ENCODE results near the gene TLCD3B.

TLCD3B gene

DNA sequence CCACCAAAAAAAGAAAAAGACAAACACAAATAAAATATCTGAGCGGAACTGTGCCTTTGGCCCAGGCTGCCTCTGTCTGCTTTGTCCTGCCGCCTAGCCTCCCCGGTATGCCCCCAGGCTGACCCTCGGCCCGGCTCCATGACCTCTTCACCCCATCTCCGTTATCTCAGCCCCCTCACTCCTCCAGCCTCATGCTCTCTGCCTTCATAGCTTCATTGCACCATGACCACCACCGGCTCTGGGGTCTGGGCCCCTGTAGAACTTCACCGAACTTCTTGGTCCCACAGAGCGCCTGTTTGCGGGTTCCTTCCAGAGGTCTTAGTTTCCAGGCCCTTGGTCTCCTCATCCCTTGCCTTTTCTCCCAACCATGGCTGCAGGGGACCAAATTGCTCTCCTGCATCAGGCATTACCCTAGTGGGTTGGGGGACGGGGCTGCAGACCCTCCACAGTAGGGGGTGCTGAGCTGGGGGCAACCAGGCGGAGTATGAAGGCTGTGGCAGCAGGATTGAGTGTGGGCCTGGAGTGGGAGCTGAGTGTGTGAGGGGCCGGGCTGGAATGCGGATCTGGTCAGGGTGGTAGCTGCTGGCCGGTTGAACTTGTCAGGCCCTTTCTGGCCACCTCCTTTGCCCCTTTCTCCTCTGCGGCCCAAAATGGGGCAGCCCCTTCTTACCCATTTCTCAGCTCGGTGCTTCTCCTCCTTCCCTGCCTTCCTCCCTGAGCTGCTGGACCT lies 42.6 kb downstream of the TLCD3B start:
- no peak for DNase-seq (ENCODE audit: low spot score)

DNA sequence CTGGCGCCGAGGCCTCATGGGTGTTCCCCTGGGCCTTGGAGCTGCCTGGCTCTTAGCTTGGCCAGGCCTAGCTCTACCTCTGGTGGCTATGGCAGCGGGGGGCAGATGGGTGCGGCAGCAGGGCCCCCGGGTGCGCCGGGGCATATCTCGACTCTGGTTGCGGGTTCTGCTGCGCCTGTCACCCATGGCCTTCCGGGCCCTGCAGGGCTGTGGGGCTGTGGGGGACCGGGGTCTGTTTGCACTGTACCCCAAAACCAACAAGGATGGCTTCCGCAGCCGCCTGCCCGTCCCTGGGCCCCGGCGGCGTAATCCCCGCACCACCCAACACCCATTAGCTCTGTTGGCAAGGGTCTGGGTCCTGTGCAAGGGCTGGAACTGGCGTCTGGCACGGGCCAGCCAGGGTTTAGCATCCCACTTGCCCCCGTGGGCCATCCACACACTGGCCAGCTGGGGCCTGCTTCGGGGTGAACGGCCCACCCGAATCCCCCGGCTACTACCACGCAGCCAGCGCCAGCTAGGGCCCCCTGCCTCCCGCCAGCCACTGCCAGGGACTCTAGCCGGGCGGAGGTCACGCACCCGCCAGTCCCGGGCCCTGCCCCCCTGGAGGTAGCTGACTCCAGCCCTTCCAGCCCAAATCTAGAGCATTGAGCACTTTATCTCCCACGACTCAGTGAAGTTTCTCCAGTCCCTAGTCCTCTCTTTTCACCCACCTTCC lies 43.5 kb downstream of the TLCD3B start:
- DNase-seq (ENCODE audit: low spot score), result no peak

- no peak for DNase-seq (ENCODE audit: low spot score)
Observed at GRCh38 chr16:29986931-29987330, 44.1 kb downstream of the TLCD3B start.

DNA sequence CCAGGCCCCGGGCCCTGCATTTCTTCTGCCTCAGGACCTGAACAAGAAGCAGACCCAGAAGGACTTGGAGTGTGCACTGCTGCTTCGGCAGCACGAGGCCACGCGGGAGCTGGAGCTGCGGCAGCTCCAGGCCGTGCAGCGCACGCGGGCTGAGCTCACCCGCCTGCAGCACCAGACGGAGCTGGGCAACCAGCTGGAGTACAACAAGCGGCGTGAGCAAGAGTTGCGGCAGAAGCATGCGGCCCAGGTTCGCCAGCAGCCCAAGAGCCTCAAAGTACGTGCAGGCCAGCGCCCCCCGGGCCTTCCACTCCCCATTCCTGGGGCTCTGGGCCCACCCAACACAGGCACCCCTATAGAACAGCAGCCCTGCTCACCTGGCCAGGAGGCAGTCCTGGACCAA lies 44.8 kb downstream of the TLCD3B start:
- DNase-seq (ENCODE audit: low spot score), result no peak

GRCh38 chr16:29985271-29985811 lies 45.7 kb downstream of the TLCD3B start:
- DNase-seq (ENCODE audit: low spot score), result no peak

DNA sequence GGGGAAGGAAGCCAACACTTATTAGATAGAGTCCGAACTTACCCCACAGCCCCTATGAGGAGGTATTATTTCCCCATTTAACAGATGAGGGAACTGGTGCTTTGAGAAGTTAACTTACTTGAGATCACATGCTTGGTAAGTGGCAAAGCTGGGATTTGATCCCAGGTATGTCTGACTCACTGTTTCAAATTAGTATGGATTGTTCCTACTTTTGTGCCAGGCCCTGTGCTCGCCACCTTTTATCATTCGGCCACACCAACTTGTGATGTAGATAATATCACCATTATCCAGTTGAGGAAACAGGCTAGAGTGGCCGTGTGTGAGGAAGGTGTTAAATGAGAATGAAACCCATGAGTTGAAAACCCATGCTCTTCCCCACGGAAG lies 46.3 kb downstream of the TLCD3B start:
- DNase-seq (ENCODE audit: low spot score), result no peak

GRCh38 chr16:29984137-29984763 lies 46.8 kb downstream of the TLCD3B start:
- DNase-seq (ENCODE audit: low spot score), result no peak

GRCh38 chr16:29983420-29984136 lies 47.5 kb downstream of the TLCD3B start:
- DNase-seq (ENCODE audit: low spot score), result no peak

DNA sequence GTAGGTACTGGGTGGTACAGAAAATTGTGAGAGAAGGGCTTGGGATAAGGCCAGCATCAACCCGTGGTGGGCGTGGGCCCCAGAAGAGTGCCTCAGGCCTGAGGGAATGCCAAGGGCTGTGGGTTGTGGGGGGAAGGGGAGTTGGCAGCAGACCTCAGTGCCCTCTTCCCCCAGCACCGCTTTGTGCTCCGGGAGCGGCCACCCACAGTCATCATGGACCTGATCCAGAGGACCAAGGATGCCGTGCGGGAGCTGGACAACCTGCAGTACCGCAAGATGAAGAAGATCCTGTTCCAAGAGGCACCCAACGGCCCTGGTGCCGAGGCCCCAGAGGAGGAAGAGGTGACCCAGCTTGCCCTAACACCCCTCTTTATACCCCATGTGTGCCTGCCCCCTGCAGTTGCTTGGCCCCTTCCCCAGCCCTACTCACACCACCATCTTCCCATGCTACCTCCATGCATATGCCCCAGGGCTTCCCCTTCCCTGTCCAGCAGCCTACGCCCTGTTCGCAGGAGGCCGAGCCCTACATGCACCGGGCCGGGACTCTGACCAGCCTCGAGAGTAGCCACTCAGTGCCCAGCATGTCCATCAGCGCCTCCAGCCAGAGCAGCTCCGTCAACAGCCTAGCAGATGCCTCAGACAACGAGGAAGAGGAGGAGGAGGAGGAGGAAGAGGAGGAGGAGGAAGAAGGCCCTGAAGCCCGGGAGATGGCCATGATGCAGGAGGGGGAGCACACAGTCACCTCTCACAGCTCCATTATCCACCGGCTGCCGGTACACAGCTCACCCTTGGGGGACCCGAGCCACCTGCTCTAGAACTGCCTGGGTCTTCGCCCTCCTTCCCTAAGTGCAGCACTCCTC lies 48.3 kb downstream of the TLCD3B start:
- no peak for DNase-seq (ENCODE audit: low spot score)

DNA sequence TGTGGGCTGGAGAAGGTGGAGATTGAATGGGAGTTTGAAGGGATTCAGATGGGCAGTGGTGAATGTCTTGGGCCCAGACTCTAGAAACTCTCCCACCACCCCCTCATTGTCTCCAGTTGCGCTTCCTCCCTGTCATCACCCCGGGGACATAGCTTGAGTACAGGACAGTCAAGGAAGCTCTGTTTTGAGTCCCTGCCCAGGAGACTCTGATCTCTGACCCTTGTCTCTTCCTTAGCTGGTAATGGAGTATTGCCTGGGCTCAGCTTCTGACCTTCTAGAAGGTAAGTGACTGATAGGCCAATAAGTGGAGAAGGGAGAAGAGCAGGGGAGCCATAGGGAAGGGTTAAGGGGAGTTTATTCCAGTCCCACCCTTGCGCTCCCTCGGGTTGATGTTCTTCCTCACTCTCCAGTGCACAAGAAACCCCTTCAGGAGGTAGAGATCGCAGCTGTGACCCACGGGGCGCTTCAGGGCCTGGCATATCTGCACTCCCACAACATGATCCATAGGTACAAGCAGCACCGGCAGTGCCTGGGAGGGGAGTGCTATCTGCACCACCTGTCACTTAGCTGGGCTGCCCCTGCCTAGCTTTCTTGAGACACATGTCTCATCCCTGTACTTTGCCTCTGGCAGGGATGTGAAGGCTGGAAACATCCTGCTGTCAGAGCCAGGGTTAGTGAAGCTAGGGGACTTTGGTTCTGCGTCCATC lies 52.4 kb downstream of the TLCD3B start:
- no peak for DNase-seq (ENCODE audit: low spot score)

DNA sequence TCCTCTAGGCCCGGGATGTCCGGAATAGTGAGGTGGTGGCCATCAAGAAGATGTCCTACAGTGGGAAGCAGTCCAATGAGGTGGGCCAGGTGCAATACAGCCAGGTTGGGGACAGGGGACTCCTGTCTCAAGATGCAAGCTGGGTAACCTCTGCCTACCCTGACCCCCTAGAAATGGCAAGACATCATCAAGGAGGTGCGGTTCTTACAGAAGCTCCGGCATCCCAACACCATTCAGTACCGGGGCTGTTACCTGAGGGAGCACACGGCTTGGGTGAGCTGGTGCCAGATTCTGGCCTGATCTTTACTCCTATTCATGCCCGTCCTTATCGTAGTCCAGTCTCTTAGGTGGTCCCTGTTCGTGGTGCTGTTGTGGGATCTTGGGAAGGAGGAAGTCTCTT lies 53.0 kb downstream of the TLCD3B start:
- DNase-seq (ENCODE audit: low spot score), result no peak

GRCh38 chr16:29977063-29977825 lies 53.8 kb downstream of the TLCD3B start:
- no peak for DNase-seq (ENCODE audit: low spot score)

DNA sequence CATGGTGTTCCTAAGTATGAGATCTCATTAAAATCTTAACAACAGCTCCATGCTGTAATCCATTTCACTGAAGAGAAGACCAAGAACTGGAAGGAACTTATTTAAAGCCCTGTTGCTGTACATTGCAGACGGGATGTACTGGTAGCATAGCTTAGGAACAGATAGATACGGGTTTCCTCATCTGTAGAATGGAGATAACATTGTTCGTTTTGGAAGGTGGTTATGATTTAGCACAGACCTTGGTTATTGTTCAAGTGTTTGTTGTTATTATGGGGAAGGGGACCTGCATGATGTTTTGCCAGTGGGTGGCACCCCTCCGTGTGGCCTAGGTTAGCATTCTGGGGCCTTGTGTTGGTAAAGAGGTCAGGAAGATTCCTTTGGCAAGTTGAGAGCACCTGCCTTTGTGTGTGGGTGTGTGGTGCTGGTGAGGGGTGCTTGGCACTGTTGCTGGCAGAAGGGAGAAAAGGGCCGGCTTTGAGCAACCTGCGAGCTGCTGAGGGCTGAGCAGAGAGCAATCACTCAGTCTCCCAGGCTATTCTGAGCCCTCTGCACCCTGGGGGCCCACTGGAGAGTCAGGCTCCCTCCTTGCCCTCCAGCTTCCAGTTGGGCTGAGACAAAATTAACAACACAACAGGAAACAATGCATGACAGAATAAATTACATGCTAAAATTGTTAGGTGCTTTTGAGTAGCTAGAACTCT lies 55.1 kb downstream of the TLCD3B start:
- DNase-seq (ENCODE audit: low spot score), result no peak

- DNase-seq (ENCODE audit: low spot score), result no peak
Observed at GRCh38 chr16:29975134-29975538, 55.9 kb downstream of the TLCD3B start.
